Forelimb muscle (tissue), 1 donor: Measurements from ENCODE around the gene VASH2. TPM values are rescaled to one million over a fixed set of nuclear protein-coding genes. Genes with fewer than 3 reads are reported as not detected.
"Not testable (repeated sequence)": the region's sequence is repeated elsewhere in the genome, so short reads cannot be mapped to it uniquely, and the experiment has no call there.

Source experiments
- DNase-seq: peaks from one replicate; pipeline ENCODE4 v3.0.0-alpha.2; 2013; ENCODE audit warnings: low read depth
- polyA plus RNA-seq: library from polyadenylated mRNA; unstranded; fragments of 120-200 nt; gene quantifications from one replicate; pipeline ENCODE4 v1.2.1, GENCODE V29; 2013; ENCODE audit not compliant: insufficient read length

The VASH2 gene
- polyA plus RNA-seq, 1 donor, result 41.0 TPM

GRCh38 chr1:212957546-212957945, 7.2 kb downstream of the VASH2 start:
- DNase-seq, result no peak

GRCh38 chr1:212958175-212958574, 7.8 kb downstream of the VASH2 start:
- no peak for DNase-seq

- DNase-seq, result no peak
Measured at GRCh38 chr1:212959266-212960220, 9.2 kb downstream of the VASH2 start.

- no peak for DNase-seq
Measured at GRCh38 chr1:212960932-212961331, 10.6 kb downstream of the VASH2 start.

GRCh38 chr1:212962509-212962908, 12.2 kb downstream of the VASH2 start:
- DNase-seq, result no peak

GRCh38 chr1:212964102-212964501, 13.8 kb downstream of the VASH2 start:
- no peak for DNase-seq

GRCh38 chr1:212964993-212965392, 14.7 kb downstream of the VASH2 start:
- DNase-seq, result not testable (repeated sequence)

- DNase-seq, result no peak
Measured at GRCh38 chr1:212966616-212967015, 16.3 kb downstream of the VASH2 start.

GRCh38 chr1:212967801-212968200, 17.5 kb downstream of the VASH2 start:
- DNase-seq, result no peak

- no peak for DNase-seq
Measured at GRCh38 chr1:212968368-212968863, 18.1 kb downstream of the VASH2 start.

- DNase-seq, result no peak
Measured at GRCh38 chr1:212970085-212970484, 19.7 kb downstream of the VASH2 start.

GRCh38 chr1:212971312-212971711, 21.0 kb downstream of the VASH2 start:
- DNase-seq, result no peak

- DNase-seq, result no peak
Measured at GRCh38 chr1:212973426-212973825, 23.1 kb downstream of the VASH2 start.

- no peak for DNase-seq
Measured at GRCh38 chr1:212973899-212974298, 23.6 kb downstream of the VASH2 start.

GRCh38 chr1:212974711-212975110, 24.4 kb downstream of the VASH2 start:
- DNase-seq, result no peak

GRCh38 chr1:212975111-212975918, 25.0 kb downstream of the VASH2 start:
- no peak for DNase-seq

- DNase-seq, result no peak
Measured at GRCh38 chr1:212976586-212976985, 26.2 kb downstream of the VASH2 start.

GRCh38 chr1:212977781-212978645, 27.7 kb downstream of the VASH2 start:
- DNase-seq, result no peak

GRCh38 chr1:212979340-212980122, 29.2 kb downstream of the VASH2 start:
- DNase-seq, result no peak

- no peak for DNase-seq
Measured at GRCh38 chr1:212980123-212980785, 29.9 kb downstream of the VASH2 start.
